Stomach smooth muscle (tissue), 2 donors: ENCODE measurements around the gene TCF12.

Experiments used
- H3K27ac ChIP-seq: one replicate; pipeline ENCODE4 v1.7.0; 2013; ENCODE audit warnings: mild to moderate bottlenecking, low read length, inconsistent platforms
- H3K27me3 ChIP-seq, 2 donors: one replicate each; pipeline ENCODE4 v1.7.0; 2013; ENCODE audit warnings: low read length in 2 of 2; ENCODE audit not compliant: insufficient read depth in 2 of 2, control insufficient read depth in 1 of 2
- H3K36me3 ChIP-seq, 2 donors: one replicate each; pipeline ENCODE4 v1.7.0; 2013; ENCODE audit warnings: low read length in 2 of 2; ENCODE audit not compliant: control insufficient read depth in 2 of 2, insufficient read depth in 2 of 2
- H3K4me1 ChIP-seq: one replicate; pipeline ENCODE4 v1.7.0; 2013; ENCODE audit warnings: low read length; ENCODE audit not compliant: control insufficient read depth, insufficient read depth
- H3K4me3 ChIP-seq, 2 donors: one replicate each; pipeline ENCODE4 v1.7.0; 2013; ENCODE audit warnings: low read length in 2 of 2
- H3K9ac ChIP-seq, 2 donors: one replicate each; pipeline ENCODE4 v1.7.0; 2013; ENCODE audit warnings: low read length in 2 of 2, mild to moderate bottlenecking in 1 of 2
- H3K9me3 ChIP-seq, 2 donors: one replicate each; pipeline ENCODE4 v1.7.0; 2013; ENCODE audit warnings: low read length in 2 of 2; ENCODE audit not compliant: control insufficient read depth in 2 of 2
- donor health status: healthy.
- donor health status: Pancreatic carcinoma.

Gene TCF12

GRCh38 chr15:57288926-57289580, 370.6 kb downstream of the TCF12 start:
- H3K9ac ChIP-seq, result no peak overlapping the region
- H3K27me3 ChIP-seq, result no peaks in the 10 kb centered on the region
- peaks cover 18 to 22% of the 10 kb centered on the region in 2 donors for H3K36me3 ChIP-seq
- H3K27ac ChIP-seq, result no peak overlapping the region
- H3K4me1 ChIP-seq, result no peaks in the 10 kb centered on the region
- H3K4me3 ChIP-seq, result no peak overlapping the region
- no peaks in the 10 kb centered on the region for H3K9me3 ChIP-seq

DNA sequence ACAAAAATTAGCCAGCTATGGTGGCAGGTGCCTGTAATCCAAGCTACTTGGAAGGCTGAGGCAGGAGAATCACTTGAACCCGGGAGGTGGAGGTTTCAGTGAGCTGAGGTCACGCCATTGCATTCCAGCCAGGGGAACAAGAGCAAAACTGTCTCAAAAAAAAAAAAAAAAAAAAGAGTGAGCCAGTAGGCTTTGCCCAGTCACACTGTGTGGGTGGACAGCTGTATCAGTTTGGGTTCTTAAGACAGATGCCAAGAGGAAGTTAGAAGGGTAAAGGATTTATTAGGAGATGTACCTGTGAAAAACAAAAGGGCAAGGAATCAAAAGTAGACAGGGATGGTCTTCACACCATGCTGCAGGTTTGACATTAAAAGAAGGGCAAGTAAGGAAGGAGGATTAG, 371.7 kb downstream of the TCF12 start:
- Histone ChIP-seq H3K4me1 (no peaks in the 10 kb centered on the region), H3K9me3 (no peaks in the 10 kb centered on the region), H3K27ac (no peak overlapping the region), H3K27me3 (no peaks in the 10 kb centered on the region), H3K4me3 (no peak overlapping the region), H3K36me3 (peaks cover 10 to 22% of the 10 kb centered on the region in 2 donors), H3K9ac (no peak overlapping the region)

DNA sequence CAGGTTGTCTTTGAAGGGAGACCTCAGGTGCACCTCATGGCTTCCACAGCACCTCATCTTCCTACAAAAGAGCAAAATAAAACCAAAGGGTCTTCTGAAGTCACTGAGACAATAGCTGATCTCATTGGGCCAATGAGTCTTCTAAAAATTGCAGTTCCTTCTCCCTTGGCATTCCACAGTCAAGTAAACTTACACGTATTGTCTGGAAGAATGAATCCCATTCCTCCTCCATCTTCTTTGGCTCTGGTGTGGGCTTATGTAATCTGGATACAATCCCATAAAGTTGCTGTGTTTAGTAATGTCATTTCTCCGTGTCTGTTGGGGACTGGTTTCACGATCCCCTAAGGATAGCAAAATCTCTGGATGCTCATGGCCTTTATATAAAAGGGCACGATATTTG, 372.4 kb downstream of the TCF12 start:
- Histone ChIP-seq H3K36me3 (peaks cover 6 to 20% of the 10 kb centered on the region in 2 donors), H3K9me3 (no peaks in the 10 kb centered on the region), H3K27me3 (no peaks in the 10 kb centered on the region), H3K27ac (no peak overlapping the region), H3K9ac (no peak overlapping the region), H3K4me3 (no peak overlapping the region), H3K4me1 (no peaks in the 10 kb centered on the region)

DNA sequence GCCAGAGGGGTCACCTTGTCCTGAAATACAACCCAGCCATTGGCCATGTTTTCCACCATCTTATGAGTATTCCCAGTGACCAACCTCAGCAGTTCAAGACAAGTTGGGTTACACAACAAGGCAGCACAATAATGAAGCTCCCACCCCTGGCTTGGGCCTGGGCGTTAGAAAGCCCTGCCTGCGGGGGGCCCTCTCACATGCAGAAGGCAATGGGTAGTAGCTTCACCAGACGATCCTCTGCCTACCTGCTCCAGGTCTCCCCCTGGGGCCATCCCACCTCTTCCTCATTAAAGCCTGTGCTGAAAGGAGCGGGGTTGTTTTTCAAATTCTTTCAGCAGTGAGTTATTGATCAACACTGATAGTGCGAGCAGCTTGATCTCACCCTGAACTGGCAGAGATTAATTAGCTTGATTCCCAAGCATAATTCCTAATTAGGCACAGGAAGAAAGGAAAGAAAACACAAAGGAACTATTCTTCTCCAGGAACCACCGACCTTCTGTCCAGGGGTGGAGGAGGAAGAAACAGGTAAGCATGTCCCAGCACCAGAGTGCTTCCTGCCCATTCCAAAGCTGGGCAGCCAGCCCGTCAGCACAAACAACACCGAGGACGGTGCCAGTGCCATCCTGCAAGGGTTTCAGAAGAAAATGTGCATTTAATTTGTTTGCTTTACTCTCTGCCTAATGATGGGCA, 378.2 kb downstream of the TCF12 start:
- no peaks in the 10 kb centered on the region for H3K4me1 ChIP-seq
- H3K27me3 ChIP-seq, result no peaks in the 10 kb centered on the region
- H3K36me3 ChIP-seq, result peaks cover 0 to 2% of the 10 kb centered on the region in 2 donors
- no peaks in the 10 kb centered on the region for H3K9me3 ChIP-seq
- no peak overlapping the region for H3K4me3 ChIP-seq
- no peak overlapping the region for H3K9ac ChIP-seq
- no peak overlapping the region for H3K27ac ChIP-seq

DNA sequence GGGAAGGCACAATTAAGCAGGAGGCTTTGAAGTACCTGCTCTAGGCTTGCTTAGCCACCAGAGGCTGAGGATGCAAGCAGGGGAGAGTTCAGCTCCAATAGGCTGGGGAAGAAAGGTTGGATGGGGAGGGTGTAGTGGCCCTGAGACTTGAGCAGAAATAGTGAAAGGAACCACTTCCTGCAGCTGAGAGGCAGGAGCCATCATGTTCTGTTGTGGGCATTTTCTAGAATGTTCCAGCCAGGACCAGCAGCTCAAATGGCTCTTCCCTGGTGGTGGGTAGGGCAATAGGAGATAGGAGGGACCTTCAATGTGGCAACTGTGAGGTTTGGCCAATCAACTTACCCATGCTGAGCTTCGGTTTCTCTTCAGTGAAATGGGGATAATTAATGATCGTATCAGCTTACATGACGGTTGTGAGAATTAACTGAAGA, 378.7 kb downstream of the TCF12 start:
- Histone ChIP-seq H3K36me3 (no peaks in the 10 kb centered on the region), H3K9ac (no peak overlapping the region), H3K4me1 (no peaks in the 10 kb centered on the region), H3K27ac (no peak overlapping the region), H3K27me3 (no peaks in the 10 kb centered on the region), H3K4me3 (no peak overlapping the region), H3K9me3 (no peaks in the 10 kb centered on the region)

GRCh38 chr15:57297630-57298029, 379.2 kb downstream of the TCF12 start:
- no peaks in the 10 kb centered on the region for H3K4me1 ChIP-seq
- H3K27me3 ChIP-seq, result no peaks in the 10 kb centered on the region
- H3K4me3 ChIP-seq, result no peak overlapping the region
- no peaks in the 10 kb centered on the region for H3K9me3 ChIP-seq
- H3K36me3 ChIP-seq, result no peaks in the 10 kb centered on the region
- H3K27ac ChIP-seq, result no peak overlapping the region
- H3K9ac ChIP-seq, result no peak overlapping the region

DNA sequence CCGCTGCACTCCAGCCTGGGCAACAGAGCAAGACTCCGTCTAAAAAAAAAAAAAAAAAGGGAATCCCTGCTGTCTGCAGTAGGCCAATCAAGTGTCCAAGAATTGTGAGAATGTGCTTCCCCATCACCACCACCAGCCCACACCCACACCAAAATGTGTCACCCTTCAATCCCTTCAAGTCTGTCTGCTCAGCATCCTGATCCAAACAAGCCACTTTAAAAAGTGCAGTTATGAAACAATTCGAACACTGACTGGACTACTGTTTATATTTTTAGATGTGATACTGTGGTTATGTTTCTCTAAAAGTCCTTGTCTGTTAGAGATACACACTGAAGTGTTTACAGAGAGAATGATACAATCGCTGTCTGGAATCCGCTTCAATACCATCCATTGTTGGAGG, 379.8 kb downstream of the TCF12 start:
- H3K36me3 ChIP-seq, result no peaks in the 10 kb centered on the region
- H3K9ac ChIP-seq, result no peak overlapping the region
- H3K9me3 ChIP-seq, result no peaks in the 10 kb centered on the region
- H3K4me1 ChIP-seq, result no peaks in the 10 kb centered on the region
- no peak overlapping the region for H3K4me3 ChIP-seq
- no peaks in the 10 kb centered on the region for H3K27me3 ChIP-seq
- no peak overlapping the region for H3K27ac ChIP-seq

- no peaks in the 10 kb centered on the region for H3K9me3 ChIP-seq
- no peak overlapping the region for H3K4me3 ChIP-seq
- H3K27me3 ChIP-seq, result no peaks in the 10 kb centered on the region
- no peaks in the 10 kb centered on the region for H3K36me3 ChIP-seq
- H3K27ac ChIP-seq, result no peak overlapping the region
- no peaks in the 10 kb centered on the region for H3K4me1 ChIP-seq
- H3K9ac ChIP-seq, result no peak overlapping the region
Measured at GRCh38 chr15:57298843-57299550, 380.6 kb downstream of the TCF12 start.

- no peak overlapping the region for H3K27ac ChIP-seq
- no peak overlapping the region for H3K4me3 ChIP-seq
- H3K9me3 ChIP-seq, result no peaks in the 10 kb centered on the region
- H3K27me3 ChIP-seq, result no peaks in the 10 kb centered on the region
- no peaks in the 10 kb centered on the region for H3K36me3 ChIP-seq
- no peak overlapping the region for H3K9ac ChIP-seq
- H3K4me1 ChIP-seq, result peaks cover 5% of the 10 kb centered on the region
Measured at GRCh38 chr15:57301307-57301706, 382.9 kb downstream of the TCF12 start.

DNA sequence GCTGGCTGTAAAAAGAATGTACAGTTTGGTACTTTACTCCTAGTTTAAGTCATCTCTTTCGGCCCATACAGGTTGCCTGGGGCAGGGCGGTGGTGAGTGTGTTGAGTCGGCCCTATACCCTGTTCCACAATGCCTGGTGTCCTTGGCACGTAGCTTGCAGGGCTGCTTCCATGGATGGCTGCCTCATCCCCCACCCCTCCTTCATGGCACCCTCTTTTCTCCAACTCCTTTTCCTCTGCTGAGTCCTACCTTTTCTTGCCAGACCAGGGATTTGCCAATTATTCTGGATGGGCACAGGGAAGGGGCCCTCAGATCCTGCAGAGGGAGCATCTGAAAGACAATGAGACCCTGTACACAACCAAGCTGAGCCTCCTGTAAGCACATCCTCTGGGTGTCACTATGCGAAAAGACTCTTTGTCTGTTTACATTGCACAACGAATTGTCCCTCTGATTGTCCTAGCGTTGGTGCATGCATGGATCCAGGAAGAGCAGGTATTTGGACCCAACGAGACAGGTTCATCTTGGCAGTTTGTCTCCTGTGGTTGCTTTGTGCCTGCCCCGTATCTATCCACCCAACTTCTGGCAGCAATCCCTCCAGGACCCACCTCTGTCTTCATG, 384.3 kb downstream of the TCF12 start:
- no peaks in the 10 kb centered on the region for H3K36me3 ChIP-seq
- H3K4me3 ChIP-seq, result no peak overlapping the region
- no peak overlapping the region for H3K9ac ChIP-seq
- H3K27ac ChIP-seq, result no peak overlapping the region
- H3K4me1 ChIP-seq, result peaks cover 12% of the 10 kb centered on the region
- no peaks in the 10 kb centered on the region for H3K9me3 ChIP-seq
- H3K27me3 ChIP-seq, result no peaks in the 10 kb centered on the region
